HEK293T (cell line): ENCODE measurements around the gene SH2D6.

ENCODE experiments used
- CTCF ChIA-PET: fragments of 350-600 bp; formaldehyde crosslinking; extraction: SDS; loops from one replicate; lab custom pipeline; 2021; ENCODE audit warnings: antibody characterized with exemption, inconsistent platforms; lab: Yijun Ruan, JAX
- POLR2A ChIA-PET: fragments of 350-600 bp; formaldehyde crosslinking; extraction: SDS; loops from one replicate; lab custom pipeline; 2020; ENCODE audit warnings: antibody characterized with exemption, inconsistent platforms; lab: Yijun Ruan, JAX
- DNase-seq: peaks from one replicate; pipeline ENCODE4 v3.0.0; 2012; ENCODE audit warnings: mixed read lengths; ENCODE audit errors: extremely low spot score
- ARNT ChIP-seq: fragments of 450-650 bp; IDR thresholded peaks from 2 replicates; pipeline ENCODE4 v1.6.1; 2017; ENCODE audit warnings: mild to moderate bottlenecking
- BHLHE40 ChIP-seq: fragments of 450-650 bp; IDR thresholded peaks from 2 replicates; pipeline ENCODE4 v1.6.1; 2016; ENCODE audit warnings: mild to moderate bottlenecking, moderate library complexity, borderline replicate concordance
- CTBP1 ChIP-seq: fragments of 450-650 bp; IDR thresholded peaks from 2 replicates; pipeline ENCODE4 v1.6.1; 2016; ENCODE audit warnings: borderline replicate concordance
- ELF4 ChIP-seq: fragments of 450-650 bp; IDR thresholded peaks from 2 replicates; pipeline ENCODE4 v1.6.1; 2017; ENCODE audit warnings: antibody characterized with exemption
- FOXA1 ChIP-seq: fragments of 450-650 bp; IDR thresholded peaks from 2 replicates; pipeline ENCODE4 v1.6.1; 2016; ENCODE audit warnings: mild to moderate bottlenecking
- FOXK2 ChIP-seq: fragments of 450-650 bp; IDR thresholded peaks from 2 replicates; pipeline ENCODE4 v1.6.1; 2016; ENCODE audit warnings: mild to moderate bottlenecking
- FOXM1 ChIP-seq: fragments of 450-650 bp; IDR thresholded peaks from 2 replicates; pipeline ENCODE4 v1.6.1; 2017; ENCODE audit warnings: mild to moderate bottlenecking, borderline replicate concordance
- HDGF ChIP-seq: fragments of 450-650 bp; IDR thresholded peaks from 2 replicates; pipeline ENCODE4 v1.6.1; 2017; ENCODE audit warnings: antibody characterized with exemption, borderline replicate concordance
- L3MBTL2 ChIP-seq: fragments of 450-650 bp; conservative IDR thresholded peaks from 2 replicates; pipeline ENCODE4 v1.6.1; 2016; ENCODE audit warnings: mild to moderate bottlenecking
- LEF1 ChIP-seq: fragments of 450-650 bp; IDR thresholded peaks from 2 replicates; pipeline ENCODE4 v1.6.1; 2017; ENCODE audit warnings: mild to moderate bottlenecking, borderline replicate concordance
- NFRKB ChIP-seq: fragments of 450-650 bp; IDR thresholded peaks from 2 replicates; pipeline ENCODE4 v1.6.1; 2016; ENCODE audit warnings: mild to moderate bottlenecking, moderate library complexity
- PKNOX1 ChIP-seq: fragments of 450-650 bp; IDR thresholded peaks from 2 replicates; pipeline ENCODE4 v1.6.1; 2016
- SP1 ChIP-seq: fragments of 450-650 bp; IDR thresholded peaks from 2 replicates; pipeline ENCODE4 v1.6.1; 2017
- SUZ12 ChIP-seq: fragments of 450-650 bp; IDR thresholded peaks from 2 replicates; pipeline ENCODE4 v1.6.1; 2016; ENCODE audit warnings: mild to moderate bottlenecking
- TARDBP ChIP-seq: fragments of 450-650 bp; IDR thresholded peaks from 2 replicates; pipeline ENCODE4 v1.6.1; 2016
- ZNF384 ChIP-seq: fragments of 450-650 bp; IDR thresholded peaks from 2 replicates; pipeline ENCODE4 v1.6.1; 2016

SH2D6 gene

DNA sequence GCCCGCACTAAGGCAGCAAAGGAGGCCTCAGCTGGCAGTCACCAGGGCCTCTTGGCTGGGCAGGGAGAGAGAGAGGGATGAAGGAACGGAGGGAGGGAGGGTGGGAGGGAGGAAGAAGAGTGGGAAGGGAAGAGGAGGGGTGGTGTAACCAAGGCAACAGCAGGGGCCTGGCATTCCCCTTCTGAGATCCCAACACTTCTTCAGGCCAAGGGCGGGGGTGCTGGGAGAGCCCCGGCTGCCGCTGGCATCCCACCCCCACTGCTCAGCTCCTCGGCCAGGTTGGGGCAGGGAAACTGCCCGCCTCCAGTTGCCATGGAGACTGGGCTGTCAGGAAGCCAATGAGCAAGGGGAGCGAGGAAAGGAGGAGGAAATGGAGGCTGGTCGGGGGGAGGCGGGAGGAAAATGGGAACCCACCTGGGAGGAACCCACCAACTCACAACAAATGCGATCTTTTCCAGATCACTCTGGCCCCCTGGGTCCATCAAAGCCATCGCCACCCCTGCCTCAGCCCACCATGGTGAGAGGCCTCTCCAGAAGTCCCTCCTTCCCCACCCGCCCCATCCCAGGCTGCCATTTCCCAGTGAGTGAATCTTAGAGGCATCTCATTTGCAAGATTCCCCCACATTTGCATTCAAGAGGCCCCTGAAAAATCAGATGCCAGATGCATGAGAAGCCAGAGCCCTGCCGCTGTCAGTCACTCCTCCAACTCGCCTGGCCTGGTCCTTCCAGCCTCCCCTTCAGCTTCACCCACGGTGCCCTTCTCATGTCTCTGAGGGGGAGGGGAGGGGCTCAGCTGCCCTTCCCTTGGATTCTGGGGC, 12.4 kb downstream of the SH2D6 start:
- POLR2A ChIA-PET = interaction anchor here (1.0 to 2.6 kb wide), 3 partner anchors 11 to 108 kb away, joined by 6 to 11 read pairs (median 10); partner anchors contain the start of genes MAT2A and SH2D6
- no peak for TF ChIP-seq ARNT
- CTCF ChIA-PET = interaction anchor here (0.8 kb wide), 1 partner anchor 11 kb away, joined by 5 read pairs; no protein-coding TSS in a partner anchor
- DNase-seq = no peak

- CTCF ChIA-PET = interaction anchor here (0.8 kb wide), 1 partner anchor 11 kb away, joined by 5 read pairs; no protein-coding TSS in a partner anchor
- TF ChIP-seq FOXM1 = no peak
- POLR2A ChIA-PET = interaction anchor here (1.0 to 2.6 kb wide), 2 partner anchors 12 to 107 kb away, joined by 6 to 10 read pairs; partner anchors contain the start of gene MAT2A
- no peak for DNase-seq
Observed at GRCh38 chr2:85431570-85432205, 13.2 kb downstream of the SH2D6 start.

- TF ChIP-seq LEF1 (no peak), L3MBTL2 (no peak), ELF4 (no peak), CTBP1 (no peak)
- POLR2A ChIA-PET = interaction anchor here (0.7 to 1.9 kb wide), 4 partner anchors 11 to 178 kb away, joined by 3 to 6 read pairs (median 4); partner anchors contain the start of gene C2orf68
- CTCF ChIA-PET = interaction anchor here (0.6 kb wide), 1 partner anchor 29 kb away, joined by 3 read pairs; no protein-coding TSS in a partner anchor
- DNase-seq = no peak
Observed at GRCh38 chr2:85433511-85434089, 15.1 kb downstream of the SH2D6 start.

DNA sequence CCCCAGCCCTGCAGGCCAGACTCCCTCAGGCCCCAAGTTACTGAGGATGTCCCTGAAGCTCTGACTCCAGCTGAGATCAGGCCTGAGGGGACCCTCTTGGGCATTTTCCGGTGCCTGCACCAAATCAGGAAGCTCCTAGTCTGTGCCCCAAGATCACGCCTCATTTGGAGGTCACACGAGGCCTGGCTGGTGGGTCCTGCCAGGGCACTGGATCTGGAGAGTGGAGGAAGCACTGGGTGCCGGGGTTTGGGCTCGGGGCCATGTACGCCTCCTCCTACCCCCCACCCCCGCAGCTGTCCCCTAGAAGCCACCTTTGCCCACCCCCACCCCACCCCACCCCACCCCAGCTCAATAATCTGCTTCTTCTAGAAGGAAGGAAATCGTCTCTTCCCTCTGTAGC, 16.2 kb downstream of the SH2D6 start:
- ChIA-PET CTCF (no interaction called here), POLR2A (interaction anchor here (0.7 to 1.9 kb wide), 3 partner anchors 10 to 104 kb away, joined by 3 to 6 read pairs (median 4); partner anchors contain the start of gene MAT2A)
- TF ChIP-seq FOXK2 = no peak
- TF ChIP-seq HDGF = no peak
- no peak for TF ChIP-seq NFRKB
- no peak for TF ChIP-seq ZNF384
- no peak for TF ChIP-seq FOXA1
- no peak for TF ChIP-seq LEF1
- no peak for TF ChIP-seq SP1
- no peak for TF ChIP-seq FOXM1
- TF ChIP-seq ARNT = no peak
- TF ChIP-seq SUZ12 = no peak
- TF ChIP-seq TARDBP = no peak
- TF ChIP-seq L3MBTL2 = no peak
- no peak for TF ChIP-seq PKNOX1
- no peak for TF ChIP-seq BHLHE40
- no peak for TF ChIP-seq ELF4
- no peak for TF ChIP-seq CTBP1
- DNase-seq = no peak

DNA sequence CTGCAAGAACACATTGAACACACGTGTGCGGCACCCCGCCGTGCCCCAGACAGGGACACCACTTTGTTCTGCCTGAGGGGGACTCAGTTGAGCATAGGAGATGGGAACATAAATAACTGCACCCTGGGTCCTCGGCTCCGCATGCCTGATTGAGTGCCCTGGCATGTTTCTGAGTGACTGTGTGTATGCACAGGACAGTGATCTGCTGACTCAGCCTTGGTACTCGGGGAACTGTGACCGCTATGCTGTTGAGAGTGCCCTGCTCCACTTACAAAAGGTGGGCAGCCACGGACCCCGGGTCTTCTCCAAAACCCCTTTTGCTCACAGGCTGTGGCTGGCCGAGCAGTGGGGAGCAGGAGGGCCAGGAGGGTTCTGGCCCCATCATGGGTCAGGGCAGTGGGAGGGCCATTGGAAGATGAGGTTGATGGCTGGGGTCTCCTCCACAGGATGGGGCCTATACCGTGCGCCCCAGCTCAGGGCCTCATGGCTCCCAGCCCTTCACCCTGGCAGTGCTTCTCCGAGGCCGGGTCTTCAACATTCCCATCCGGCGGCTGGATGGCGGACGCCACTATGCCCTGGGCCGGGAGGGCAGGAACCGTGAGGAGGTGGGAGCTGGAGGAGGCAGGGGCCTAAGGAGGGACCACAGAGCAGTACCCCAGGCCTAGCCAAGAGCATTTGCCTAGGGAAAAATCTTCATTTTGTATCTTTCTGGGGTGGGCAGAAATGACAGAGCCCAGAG, 16.9 kb downstream of the SH2D6 start:
- no peak for DNase-seq
- no peak for TF ChIP-seq BHLHE40
- TF ChIP-seq FOXA1 = no peak
- no peak for TF ChIP-seq SP1
- no peak for TF ChIP-seq ARNT
- TF ChIP-seq NFRKB = no peak
- TF ChIP-seq ELF4 = no peak
- TF ChIP-seq SUZ12 = no peak
- TF ChIP-seq TARDBP = no peak
- ChIA-PET POLR2A (interaction anchor here (0.7 to 1.2 kb wide), 4 partner anchors 97 to 114 kb away, joined by 3 to 4 read pairs (median 3); partner anchors contain the start of gene MAT2A), CTCF (no interaction called here)

- DNase-seq = no peak
- no peak for TF ChIP-seq PKNOX1
- no peak for TF ChIP-seq SUZ12
- TF ChIP-seq FOXM1 = no peak
- no peak for TF ChIP-seq SP1
- TF ChIP-seq NFRKB = no peak
- no peak for TF ChIP-seq TARDBP
- TF ChIP-seq LEF1 = no peak
- no peak for TF ChIP-seq CTBP1
- TF ChIP-seq L3MBTL2 = no peak
- TF ChIP-seq ARNT = no peak
- no peak for TF ChIP-seq ELF4
- TF ChIP-seq FOXA1 = no peak
- TF ChIP-seq HDGF = no peak
- TF ChIP-seq ZNF384 = no peak
- no peak for TF ChIP-seq BHLHE40
- TF ChIP-seq FOXK2 = no peak
- CTCF ChIA-PET = no interaction called here
- POLR2A ChIA-PET = interaction anchor here (0.9 to 2.5 kb wide), 3 partner anchors 16 to 113 kb away, joined by 3 to 23 read pairs (median 3); partner anchors contain the start of gene SH2D6
Observed at GRCh38 chr2:85435981-85436835, 17.7 kb downstream of the SH2D6 start.
